HG02870 (cell line): ENCODE results near the gene FDXR.
A peak's percentile ranks its signal among the peaks of the same experiment; 100 is the strongest.
"Not testable (repeated sequence)": the region's sequence is repeated elsewhere in the genome, so short reads cannot be mapped to it uniquely, and the experiment has no call there.

Source experiments
- ATAC-seq: cut with Tn5 transposase; IDR thresholded peaks from one replicate; pipeline ENCODE4 v1.9.1; 2021; ENCODE audit warnings: mild to moderate bottlenecking, moderate library complexity; ENCODE audit not compliant: unreplicated experiment

Gene FDXR

GRCh38 chr17:74872313-74873036, at the start of gene FDXR:
Gene FDXR (minus strand): TSS chr17:74872994. CDS start chr17:74872944, 50 bp downstream.
- ATAC-seq: peak; percentile 35

GRCh38 chr17:74922172-74922571, 49.4 kb upstream of the FDXR start:
- no peak for ATAC-seq

- no peak for ATAC-seq
These were observed 49.0 kb upstream of the FDXR start for GRCh38 chr17:74921769-74922168.

DNA sequence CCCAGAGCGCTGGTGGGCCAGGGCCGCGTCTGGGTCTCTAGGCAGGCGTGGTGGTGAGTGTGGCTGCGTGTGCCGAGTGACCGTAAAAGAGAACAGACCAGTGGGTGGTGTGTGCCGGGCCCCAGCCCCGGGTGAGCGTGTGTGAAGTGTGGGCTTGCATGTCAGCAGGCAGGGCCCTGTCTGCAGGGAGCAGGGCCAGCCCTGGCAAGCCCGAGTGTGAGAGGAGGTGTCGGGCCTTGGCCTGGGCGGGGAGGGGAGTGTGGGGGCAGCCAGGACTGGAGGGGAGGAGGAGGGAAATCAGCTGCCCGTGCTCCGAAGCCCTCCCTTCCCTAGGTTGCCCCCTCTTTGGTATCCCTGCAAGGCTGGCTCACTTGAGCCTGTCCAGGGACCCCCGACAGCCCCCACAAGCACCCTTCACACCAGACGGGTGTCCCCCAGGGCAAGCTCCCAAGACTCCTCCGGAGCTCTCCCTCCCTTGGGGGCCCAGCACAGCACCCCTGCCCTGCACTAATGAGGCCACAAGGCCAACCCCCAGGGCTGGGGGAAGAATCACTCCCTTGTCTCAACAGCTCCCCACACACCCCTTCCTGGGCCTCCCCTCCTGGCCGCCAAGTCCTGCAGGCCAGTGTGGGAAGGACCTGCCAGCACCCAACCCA, 48.4 kb upstream of the FDXR start:
- no peak for ATAC-seq

DNA sequence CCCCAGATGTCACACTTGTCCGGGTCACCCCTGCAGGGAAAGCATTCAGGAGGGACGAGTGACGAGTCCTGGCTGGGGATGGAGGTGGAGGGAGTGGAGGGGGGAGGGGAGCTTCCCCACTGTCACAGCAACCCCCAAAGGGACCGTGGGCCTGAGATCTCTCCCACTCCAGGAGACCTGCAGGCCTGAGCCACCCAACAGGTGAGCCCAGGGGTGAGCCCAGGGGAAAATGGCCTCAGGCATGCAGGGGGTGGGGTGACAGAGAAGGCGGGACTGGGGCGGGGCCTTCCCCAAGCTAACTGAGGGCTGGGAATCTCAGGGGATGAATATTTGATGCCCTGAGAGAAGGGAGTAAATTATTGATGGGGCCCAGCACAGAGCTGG, 47.8 kb upstream of the FDXR start:
- no peak for ATAC-seq

DNA sequence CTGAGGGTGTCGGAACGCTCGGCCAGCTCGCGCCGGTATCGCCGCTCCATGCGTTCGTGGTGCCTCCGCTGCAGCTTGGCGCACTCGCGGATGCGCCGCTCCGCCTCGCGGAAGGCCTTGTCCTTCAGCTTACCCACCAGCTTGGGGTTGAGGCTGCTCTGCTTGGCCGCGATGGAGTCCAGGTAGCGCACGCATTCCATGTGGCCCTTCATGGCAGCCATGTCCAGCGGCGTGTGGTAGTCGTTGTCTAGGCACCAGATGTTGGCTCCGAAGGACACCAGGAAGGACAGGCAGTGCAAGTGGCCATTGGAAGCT, 47.5 kb upstream of the FDXR start:
- no peak for ATAC-seq

DNA sequence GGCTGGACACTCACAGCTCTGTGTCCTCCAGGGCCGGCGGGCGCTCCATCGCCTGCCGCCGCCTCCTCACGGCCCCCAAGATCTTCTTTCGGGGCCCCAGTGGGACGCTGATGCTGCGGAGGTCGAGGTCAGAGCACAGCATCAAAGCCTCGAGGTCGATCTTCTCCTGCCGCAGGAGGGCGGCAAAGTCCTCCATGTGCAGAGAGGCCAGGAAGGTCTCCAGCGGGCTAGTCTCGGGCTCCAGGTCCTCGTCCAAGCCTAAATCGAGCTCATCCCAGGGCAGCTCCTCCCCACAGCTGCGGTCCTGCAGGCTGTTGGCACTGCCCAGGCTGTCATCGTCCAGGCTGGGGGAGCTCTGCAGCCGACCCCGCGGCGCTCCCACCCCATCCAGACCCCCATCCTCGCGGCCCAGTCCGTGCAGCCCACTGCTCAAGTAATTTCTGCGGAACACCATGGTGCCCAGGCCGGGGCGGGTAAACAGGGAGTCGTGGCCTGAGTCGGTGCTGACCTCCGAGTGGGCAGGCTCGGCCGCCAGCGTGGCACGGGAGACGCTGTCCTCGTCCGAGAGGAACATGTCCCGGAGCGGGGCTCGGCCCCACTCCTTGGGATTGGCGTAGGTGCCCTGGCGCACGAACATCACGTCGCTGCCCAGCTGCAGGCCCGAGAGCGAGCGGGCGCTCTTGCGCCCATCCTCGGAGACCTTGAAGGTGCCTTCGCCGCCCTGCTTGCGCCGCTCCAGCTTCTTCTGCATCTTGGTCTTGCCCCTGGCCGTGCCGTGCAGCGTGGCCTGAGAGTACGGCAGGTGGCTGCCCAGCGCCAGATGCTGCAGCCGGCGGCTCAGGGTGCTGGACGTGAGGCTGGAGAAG, 46.9 kb upstream of the FDXR start:
- no peak for ATAC-seq

DNA sequence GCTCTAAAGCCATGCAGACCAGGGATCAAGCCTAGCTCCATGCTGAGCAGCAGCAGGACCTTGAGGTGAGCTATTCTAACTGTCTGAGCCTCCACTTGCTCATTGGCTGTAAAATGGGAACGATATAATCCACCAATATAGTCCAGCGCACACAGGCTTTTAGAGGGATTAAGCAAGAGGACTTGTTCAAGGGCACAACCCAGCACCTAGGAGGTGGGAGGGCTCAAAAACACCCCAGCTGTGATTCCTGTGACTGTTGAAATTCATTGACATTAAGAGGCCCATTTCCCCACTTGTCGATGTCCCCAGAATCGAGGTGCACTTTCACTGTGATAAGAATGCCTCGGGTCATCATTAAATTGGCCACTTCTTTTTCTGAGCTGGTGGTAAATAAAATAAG, 46.1 kb upstream of the FDXR start:
- ATAC-seq: no peak

DNA sequence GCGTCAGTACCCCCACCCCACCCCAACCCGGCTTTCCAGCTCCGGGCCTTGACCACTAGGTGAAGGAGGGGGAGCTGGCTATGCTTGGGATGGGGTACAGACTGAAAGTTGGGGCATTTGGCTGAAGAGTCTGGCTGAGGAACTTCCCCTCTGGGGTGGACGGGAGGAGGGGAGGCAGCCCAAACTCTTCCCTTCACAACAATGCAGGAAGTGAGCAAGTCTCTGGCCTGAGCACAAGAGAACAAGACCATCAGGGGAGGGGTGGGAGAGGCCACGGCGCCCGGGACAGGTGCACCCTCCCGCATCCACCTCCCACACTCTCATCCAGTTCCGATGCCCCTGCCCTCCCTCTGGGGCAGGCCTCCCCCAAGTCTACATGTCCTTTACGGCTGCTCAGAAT, 44.6 kb upstream of the FDXR start:
- no peak for ATAC-seq

DNA sequence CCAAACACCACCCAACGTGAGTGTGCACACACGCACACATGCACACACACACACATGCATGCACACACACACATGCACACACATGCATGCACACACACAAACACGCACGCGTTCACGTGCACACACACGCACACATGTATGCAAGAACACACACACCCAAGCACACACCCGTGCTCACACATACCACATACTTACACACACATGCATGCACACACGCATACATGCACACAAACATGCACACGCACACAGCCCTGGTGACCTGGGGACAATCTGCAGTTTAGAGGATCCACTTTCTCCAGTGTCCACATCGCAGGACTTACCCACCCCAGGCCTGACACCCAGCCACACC, 44.0 kb upstream of the FDXR start:
- ATAC-seq: no peak

DNA sequence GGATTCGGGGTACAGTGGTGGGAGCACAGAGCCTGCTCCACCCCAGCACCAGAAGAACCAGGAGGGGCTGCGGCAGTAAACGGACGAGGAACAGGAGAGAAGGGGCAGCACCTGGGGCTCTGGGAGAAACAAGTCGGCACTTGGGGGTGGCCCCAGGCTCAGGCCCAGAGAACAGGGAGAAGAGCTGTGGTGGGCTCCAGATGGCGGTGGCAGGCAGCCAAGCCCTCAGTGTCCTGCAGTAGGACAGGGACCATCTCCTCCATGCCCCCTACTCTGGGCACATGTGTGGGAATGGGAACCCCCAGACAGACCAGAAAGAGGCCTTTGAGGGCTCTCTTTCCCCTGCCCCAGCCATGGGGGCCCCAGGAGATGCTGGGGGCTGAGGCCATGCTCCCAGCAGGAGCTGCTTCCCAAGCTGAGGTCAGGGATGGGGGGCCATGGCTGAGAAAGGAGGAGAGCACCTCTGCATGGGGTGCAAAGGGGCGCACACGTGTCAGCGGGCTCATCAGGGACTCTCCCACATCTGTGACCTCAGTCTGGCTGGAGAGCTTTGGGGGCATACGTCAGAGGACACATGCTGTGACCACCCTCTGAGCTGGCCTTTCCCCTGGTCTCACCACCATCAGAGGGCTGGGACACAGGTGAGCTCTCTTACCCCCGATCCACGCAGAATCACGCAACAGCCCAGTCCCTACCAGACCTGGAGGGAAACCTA, 43.5 kb upstream of the FDXR start:
- no peak for ATAC-seq

DNA sequence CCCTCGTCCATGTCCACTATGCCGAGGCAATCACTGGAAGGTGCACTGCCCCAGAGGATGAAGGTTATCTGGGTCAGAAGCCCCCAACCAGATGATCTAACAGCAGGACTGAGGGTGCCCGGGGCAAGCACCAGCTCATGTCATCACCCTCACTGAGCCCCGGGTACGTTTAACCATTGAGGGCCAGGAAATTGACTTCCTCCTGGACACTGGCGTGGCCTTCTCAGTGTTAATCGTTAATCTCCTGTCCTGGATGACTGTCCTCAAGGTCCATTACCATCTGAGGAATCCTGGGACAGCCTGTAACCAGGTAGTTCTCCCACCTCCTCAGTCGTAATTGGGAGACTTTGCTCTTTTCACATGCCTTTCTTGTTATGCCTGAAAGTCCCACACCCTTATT, 38.6 kb upstream of the FDXR start:
- ATAC-seq: not testable (repeated sequence)

DNA sequence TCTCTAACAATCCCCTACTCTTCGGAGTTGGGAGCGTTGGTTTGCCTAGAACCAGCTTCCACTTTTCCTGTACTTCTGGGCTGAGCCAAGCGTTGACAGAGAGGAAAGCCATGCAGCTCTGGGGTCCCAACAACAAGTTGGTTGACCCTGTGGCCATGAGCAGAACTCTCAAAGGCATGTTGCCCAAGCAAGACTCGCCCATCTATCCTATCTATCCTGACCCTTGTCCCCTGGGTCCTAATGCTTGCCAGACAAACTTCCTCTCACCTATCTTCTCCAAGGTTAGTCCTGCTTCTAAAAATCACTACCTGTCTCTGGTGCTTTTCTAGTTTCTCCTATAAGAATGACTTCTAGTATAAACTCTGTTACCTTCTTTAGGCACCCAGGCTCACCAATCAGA, 36.3 kb upstream of the FDXR start:
- not testable (repeated sequence) for ATAC-seq

GRCh38 chr17:74907012-74907411, 34.2 kb upstream of the FDXR start:
- no peak for ATAC-seq

GRCh38 chr17:74906214-74906793, 33.5 kb upstream of the FDXR start:
- ATAC-seq: not testable (repeated sequence)

DNA sequence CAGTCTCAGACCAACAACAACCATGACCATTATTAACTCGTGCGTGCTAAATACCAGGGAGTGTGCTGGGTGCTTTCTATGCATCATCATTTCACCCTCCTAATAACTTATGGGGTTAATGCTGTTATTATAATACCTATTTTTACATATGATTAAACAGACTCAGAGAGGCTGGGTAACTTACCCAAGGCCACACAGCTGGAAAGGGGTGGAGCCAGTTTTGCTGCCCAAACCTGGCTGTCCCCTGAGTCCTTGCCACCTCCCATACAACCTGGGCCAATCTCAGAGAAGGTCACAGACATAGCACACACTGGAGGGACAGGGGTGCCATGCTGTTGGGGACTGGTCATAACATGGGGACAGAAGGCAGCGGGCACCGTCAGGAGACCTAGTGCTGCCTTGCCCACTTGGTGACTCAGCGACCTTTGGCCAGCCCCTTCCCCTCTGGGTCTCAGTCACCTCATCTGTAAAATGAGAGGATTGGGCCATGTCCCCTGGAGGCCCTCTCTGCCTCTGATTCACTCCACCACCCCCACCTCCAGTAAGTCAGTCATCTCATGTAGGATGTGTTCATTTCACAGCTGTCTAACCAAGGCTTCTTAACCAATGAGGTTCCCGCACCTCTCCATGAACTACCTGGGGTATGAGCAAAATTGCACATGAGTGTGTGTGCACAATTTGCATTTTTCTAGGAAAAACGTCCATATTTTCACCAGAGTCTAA, 32.1 kb upstream of the FDXR start:
- no peak for ATAC-seq

DNA sequence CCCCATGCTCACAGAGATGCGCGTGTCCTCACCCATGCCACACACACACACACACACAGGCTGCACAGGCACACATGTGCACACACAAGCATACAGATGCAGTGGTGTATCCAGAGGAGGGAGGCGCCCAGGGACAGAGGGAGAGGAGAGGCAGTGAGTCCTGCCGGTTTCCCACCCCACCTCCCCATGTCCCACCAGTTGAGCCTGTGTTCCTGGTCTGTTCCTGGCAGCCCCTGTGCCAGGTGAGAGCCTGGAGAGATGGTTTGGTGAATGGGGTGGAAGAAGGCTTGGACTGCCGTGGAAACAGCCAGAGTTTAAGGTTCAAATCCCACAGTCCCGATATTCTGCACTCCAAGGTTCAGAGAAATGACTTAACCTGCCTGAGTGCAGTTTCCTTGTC, 30.9 kb upstream of the FDXR start:
- ATAC-seq: no peak

GRCh38 chr17:74903034-74903433, 30.2 kb upstream of the FDXR start:
- no peak for ATAC-seq

- no peak for ATAC-seq
These were observed 28.8 kb upstream of the FDXR start for GRCh38 chr17:74901353-74902135.

GRCh38 chr17:74900208-74900607, 27.4 kb upstream of the FDXR start:
- no peak for ATAC-seq
